GM10847 (cell line): ENCODE data around the gene GALNTL6.

Source experiments
- POLR2A ChIP-seq: IDR thresholded peaks from 2 replicates; pipeline ENCODE4 v1.6.1; 2011; ENCODE audit not compliant: insufficient read length; ENCODE audit errors: extremely low read depth

GALNTL6 gene

DNA sequence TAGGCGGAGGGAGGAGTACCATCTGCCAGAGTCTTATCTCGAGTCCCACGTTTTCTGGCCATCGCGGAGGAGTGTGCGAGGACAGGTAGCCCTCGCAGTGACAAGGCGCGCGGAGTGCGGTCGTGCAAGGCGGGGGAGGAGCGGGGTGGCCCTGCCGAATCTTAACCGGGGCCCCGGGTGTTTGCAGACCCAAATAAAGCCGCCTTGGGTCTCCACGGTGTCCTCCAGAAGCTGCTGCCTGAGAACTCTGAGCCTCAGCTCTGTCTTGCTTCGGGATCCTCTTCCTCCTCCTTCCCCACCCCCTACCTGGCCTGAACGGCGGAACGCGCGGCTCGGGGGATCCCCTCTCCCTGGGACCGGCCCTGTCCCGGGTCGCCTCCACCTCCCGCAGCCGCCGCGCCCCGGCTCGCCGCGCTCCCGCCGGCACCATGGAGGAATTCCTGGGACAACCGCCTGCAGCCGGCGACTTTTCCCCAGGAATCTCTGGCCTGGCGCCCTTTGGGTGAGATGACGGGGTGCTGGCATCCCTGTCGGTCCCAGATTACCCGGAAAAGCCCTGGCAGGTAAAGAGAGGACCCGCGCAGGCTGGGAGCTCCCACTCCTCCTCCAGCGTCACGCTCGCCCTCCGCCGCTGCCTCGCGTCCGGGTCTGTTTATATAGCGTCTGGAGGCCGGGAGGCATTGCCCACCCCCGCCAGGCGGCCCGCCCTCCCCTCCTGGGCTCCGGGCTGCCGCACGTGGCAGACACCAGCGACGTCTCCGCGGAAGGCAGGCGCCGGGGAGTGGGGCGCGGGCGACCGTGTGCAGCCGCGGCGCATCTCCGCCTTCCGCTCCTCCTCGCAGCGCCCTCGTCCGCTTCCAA lies at the start of gene GALNTL6:
GALNTL6 (plus strand) TSS at position 740 of the 861 bp plus-strand sequence.
- no peak for TF ChIP-seq POLR2A

DNA sequence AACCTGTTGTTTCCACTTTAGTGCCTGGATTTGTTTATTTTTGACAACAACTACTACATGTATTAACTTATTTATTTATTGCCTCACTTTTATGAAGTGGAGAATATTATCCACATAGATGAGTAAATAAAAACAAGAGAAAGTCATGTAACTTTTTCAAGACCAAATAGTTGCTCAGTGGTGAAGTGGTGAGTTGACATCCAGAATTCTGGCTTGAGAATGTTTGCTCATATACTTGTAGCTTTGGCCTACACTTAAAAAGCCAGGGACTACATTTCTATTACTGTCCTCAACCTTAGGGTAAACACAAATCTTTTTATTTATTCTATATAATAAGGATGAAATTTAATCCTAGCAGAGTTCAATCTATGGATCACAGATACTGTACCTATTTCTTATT lies 47.7 kb upstream of the GALNTL6 start:
- TF ChIP-seq POLR2A = no peak

DNA sequence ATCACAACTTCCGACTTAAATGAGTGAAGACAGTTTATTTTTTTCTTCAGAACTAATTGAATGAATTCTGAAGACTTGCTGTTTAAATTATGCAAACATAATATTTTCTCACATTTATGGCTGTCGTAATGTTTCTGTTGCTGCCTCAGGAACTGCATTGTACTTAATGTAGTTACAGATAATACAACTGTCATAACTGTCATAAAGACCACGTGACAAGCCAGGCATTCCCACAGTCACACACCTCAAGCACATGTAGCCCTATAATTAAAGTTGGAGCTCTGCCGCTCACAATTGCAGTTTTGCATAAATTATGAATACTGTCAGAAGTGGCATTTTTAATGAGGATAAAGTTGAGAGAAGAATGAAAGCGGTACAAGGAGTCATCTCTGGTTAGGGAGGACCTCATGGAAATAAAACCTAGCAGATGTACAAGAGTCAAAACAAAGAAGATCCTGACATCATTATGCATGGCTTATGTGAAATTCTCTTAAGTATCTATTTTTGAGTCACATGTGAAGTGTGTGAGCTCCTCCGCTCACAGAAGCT lies 38.5 kb upstream of the GALNTL6 start:
- TF ChIP-seq POLR2A = no peak

GRCh38 chr4:171779301-171779700 lies 33.9 kb upstream of the GALNTL6 start:
- TF ChIP-seq POLR2A = no peak

DNA sequence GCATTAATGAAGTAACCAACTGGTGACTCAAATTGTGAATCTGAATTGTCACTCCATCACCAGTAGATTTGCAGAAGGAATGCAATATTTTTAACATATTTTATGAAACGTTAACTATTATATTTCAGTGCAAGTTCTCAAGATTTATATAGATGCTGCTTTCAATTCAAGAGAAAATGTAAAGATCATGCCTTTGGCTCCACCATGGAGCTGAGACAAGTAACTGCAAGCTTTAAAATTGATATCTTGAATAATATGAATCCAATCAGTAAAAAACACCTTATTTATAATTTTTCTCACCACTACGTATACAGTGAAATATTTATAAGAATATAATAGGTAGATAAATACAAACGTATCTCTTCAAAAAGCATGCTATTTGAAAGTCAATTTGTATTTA lies 27.8 kb upstream of the GALNTL6 start:
- no peak for TF ChIP-seq POLR2A

- no peak for TF ChIP-seq POLR2A
These were observed 19.5 kb upstream of the GALNTL6 start for GRCh38 chr4:171793723-171794122.

GRCh38 chr4:171794528-171794927 lies 18.7 kb upstream of the GALNTL6 start:
- no peak for TF ChIP-seq POLR2A

DNA sequence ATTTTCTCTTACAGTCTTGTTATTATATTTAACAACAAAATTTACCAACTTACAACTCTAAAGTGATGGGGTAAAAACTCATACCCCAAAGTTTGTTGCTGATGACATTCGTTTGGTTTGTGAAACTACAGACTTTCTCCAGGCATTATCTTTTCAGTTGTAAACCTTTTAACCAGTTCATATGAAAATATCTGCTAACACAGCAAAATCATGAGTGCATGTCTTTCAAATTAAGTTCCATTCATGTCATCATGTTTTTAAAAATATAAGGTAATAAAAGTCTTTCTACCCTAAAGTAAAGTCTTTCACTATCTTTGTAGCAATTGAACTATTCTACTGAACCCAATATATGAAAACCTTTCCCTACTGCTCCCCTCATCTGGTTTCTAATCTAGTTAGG lies 3.4 kb upstream of the GALNTL6 start:
- no peak for TF ChIP-seq POLR2A

DNA sequence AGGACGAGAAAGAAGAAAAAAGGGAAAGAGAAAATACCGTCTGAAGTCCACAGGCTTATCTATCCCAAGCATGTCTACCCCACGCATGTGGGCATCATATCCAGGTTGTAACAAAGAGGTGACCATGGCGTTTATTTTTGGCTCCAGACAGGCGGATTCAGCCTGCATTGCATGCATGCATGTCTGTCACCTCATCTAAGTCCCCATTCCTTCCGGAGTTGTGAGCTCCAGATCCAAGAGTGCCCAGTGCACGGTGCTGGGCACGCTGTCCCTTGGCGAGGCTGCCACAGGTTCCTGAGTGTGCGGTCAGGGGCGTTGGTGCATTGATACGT lies 905 bp upstream of the GALNTL6 start:
- no peak for TF ChIP-seq POLR2A

DNA sequence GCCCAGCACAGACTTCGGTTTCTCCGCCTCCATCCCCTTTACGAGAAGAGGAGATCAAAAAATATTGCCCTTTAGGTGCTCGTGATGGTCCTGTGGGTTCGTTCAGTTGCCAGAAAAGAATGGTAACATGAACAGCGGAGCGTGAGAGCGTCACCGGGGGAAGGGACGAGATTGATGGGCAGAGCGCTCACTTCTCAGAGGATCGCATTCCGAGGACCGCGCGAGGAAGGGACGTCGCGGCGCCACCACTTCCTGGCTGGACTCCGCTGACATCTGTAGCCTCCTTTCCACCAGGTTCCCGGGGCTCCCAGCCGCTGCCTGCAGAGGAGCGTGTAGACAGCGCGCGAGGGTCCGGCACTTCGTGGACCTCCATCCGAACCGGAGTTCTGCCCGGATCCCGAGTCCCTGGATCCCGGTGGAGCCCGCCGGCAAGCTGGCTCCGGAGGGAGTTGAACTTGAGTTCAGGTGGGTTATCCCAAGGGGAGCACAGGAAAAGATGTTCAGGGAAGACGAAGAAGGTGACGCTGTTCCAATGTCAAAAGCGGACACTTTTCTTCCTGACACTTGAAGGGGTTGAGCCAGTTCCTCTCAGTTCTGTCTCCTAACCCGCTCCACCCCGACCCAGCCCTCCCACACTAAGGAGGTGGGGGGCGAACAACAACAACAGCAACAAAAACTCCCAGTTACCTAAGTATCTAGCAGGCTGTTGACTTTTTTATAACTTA lies 484 bp downstream of the GALNTL6 start:
- no peak for TF ChIP-seq POLR2A

GRCh38 chr4:171814545-171814944 lies 1.3 kb downstream of the GALNTL6 start:
- no peak for TF ChIP-seq POLR2A

- no peak for TF ChIP-seq POLR2A
These were observed 3.8 kb downstream of the GALNTL6 start for GRCh38 chr4:171817026-171817425.

GRCh38 chr4:171834640-171835039 lies 21.4 kb downstream of the GALNTL6 start:
- no peak for TF ChIP-seq POLR2A

DNA sequence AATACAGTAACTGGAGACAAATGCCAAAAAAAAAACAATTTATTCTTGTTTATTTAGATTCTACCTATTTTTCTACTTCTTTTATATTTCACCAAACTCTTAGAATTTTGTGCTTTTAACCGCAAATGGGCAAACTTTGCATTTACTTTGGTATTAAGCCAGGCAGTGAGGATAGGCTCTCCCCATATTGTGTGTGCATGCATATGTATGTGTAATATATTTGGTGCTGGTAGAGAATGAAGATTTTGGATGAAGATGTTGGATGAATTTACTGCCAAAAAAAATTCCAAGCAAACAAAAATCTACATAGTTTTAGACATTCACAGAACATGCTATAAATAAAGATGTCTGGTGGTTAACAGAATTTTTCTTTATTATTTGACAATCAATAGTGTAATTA lies 30.3 kb downstream of the GALNTL6 start:
- no peak for TF ChIP-seq POLR2A

DNA sequence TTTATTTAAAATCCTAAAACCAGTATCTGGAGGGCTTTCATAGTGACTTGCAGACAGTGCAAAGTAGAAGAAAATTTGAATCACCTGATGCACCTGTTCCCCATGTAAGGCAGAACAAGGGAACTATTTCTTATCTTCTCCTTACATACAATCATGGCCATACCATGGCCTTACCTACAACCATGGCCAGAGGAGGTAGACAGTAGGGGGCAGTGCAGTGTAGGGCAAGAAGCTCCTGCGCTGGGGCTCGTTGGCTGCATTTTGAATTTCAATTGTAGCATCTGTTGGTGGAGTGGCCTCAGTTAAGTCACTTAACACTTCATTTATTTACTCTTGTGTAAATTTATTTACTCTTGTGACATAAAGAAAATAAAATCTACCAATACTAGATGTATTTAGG lies 33.0 kb downstream of the GALNTL6 start:
- TF ChIP-seq POLR2A = no peak

- no peak for TF ChIP-seq POLR2A
These were observed 33.7 kb downstream of the GALNTL6 start for GRCh38 chr4:171846893-171847292.

DNA sequence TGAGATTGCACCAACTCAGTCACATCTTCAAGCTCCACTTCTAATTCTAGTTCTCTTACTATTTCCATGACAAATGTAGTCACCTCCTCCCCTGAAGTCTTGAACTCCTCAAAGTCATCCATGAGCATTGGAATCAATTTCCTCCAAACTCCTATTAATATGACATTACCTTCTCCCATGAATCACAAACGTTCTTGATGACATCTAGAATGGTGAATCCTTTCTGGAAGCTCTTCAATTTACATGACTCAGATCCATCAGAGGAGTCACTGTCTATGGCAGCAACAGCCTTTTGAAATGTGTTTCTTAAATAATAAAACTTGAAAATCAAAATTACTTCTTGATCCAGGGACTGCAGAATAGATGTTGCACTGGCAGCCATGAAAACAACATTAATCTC lies 34.5 kb downstream of the GALNTL6 start:
- no peak for TF ChIP-seq POLR2A

DNA sequence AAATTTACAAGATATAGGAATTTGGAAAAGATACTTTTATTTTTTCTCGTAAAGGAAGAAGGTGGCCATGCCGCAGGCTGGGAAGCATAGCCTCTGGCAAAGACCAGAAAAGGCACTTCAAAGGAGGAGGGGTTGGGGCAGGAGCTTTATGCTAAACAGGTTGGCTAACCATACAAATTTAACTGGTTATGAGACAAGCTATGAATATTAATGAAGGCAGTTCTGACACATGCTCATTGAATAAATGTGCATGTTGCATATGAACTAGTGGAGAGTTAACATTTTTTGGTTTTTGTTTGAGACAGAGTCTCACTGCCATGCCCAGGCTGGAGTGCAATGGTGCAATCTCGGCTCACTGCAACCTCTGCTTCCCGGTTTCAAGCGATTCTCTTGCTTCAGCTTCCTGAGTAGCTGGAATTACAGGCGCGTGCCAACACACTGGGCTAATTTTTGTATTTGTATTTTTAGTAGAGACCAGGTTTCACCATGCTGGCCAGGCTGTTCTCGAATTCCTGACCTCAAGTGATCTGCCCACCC lies 36.5 kb downstream of the GALNTL6 start:
- TF ChIP-seq POLR2A = no peak
